ENCODE results near the gene RUFY3.
A peak's percentile ranks its signal among the peaks of the same experiment; 100 is the strongest.

RUFY3 gene

DNA sequence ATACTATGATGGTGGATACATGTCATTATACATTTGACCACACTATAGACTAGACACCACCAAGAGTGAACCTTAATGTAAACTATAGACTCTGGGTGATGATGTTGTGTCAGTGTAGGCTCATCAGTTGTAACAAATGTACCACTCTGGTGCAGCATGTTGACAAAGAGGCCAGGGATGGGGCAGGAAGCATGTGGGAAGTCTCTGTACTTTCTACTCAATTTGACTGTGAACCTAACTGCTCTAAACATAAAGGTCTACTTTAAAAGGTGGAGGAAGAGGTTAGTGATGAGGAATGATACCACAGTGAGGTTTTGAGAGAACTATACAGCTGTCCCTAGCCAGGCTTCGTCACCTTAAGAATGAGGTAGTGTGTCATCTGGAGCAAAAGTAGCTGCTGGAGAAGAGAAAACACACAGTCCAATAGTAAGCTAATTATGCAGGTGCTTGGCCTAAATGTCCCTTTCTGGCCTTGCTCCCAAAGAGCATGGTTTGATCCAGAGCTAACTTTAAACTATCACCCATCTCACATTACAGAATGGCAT is 79.6 kb downstream of the RUFY3 start:
- POLR2A ChIA-PET: no interaction called here
- H3K36me3 ChIP-seq (ENCODE audit: control insufficient read depth in 2 of 2, insufficient read depth in 1 of 2, low read length in 2 of 2): peaks cover 0 to 39% of the 10 kb centered on the region in 2 experiments; a peak in 2 of 3 replicates
- TF ChIP-seq SCRT1 (tag by site-specific recombination; IDR thresholded peaks at IDR 0.05; ENCODE audit: borderline replicate concordance): no peak
- no peak for TF ChIP-seq SP3 (tag by site-specific recombination; IDR thresholded peaks at IDR 0.05)
- no peak for TF ChIP-seq ZBTB20 (tag by site-specific recombination; IDR thresholded peaks at IDR 0.05)
- TF ChIP-seq, protein P1, sequence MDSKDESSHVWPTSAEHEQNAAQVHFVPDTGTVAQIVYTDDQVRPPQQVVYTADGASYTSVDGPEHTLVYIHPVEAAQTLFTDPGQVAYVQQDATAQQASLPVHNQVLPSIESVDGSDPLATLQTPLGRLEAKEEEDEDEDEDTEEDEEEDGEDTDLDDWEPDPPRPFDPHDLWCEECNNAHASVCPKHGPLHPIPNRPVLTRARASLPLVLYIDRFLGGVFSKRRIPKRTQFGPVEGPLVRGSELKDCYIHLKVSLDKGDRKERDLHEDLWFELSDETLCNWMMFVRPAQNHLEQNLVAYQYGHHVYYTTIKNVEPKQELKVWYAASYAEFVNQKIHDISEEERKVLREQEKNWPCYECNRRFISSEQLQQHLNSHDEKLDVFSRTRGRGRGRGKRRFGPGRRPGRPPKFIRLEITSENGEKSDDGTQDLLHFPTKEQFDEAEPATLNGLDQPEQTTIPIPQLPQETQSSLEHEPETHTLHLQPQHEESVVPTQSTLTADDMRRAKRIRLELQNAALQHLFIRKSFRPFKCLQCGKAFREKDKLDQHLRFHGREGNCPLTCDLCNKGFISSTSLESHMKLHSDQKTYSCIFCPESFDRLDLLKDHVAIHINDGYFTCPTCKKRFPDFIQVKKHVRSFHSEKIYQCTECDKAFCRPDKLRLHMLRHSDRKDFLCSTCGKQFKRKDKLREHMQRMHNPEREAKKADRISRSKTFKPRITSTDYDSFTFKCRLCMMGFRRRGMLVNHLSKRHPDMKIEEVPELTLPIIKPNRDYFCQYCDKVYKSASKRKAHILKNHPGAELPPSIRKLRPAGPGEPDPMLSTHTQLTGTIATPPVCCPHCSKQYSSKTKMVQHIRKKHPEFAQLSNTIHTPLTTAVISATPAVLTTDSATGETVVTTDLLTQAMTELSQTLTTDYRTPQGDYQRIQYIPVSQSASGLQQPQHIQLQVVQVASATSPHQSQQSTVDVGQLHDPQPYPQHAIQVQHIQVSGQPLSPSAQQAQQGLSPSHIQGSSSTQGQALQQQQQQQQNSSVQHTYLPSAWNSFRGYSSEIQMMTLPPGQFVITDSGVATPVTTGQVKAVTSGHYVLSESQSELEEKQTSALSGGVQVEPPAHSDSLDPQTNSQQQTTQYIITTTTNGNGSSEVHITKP (tag by site-specific recombination; IDR thresholded peaks at IDR 0.05): peak; percentile 33; the same call in 1 of the 2 replicates
- TF ChIP-seq, protein P2, sequence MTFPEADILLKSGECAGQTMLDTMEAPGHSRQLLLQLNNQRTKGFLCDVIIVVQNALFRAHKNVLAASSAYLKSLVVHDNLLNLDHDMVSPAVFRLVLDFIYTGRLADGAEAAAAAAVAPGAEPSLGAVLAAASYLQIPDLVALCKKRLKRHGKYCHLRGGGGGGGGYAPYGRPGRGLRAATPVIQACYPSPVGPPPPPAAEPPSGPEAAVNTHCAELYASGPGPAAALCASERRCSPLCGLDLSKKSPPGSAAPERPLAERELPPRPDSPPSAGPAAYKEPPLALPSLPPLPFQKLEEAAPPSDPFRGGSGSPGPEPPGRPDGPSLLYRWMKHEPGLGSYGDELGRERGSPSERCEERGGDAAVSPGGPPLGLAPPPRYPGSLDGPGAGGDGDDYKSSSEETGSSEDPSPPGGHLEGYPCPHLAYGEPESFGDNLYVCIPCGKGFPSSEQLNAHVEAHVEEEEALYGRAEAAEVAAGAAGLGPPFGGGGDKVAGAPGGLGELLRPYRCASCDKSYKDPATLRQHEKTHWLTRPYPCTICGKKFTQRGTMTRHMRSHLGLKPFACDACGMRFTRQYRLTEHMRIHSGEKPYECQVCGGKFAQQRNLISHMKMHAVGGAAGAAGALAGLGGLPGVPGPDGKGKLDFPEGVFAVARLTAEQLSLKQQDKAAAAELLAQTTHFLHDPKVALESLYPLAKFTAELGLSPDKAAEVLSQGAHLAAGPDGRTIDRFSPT (tag by site-specific recombination; IDR thresholded peaks at IDR 0.05): no peak
- no peak overlapping the region for H3K4me3 ChIP-seq (ENCODE audit: low read depth, low read length)
- no peak overlapping the region for H3K27ac ChIP-seq (ENCODE audit: extremely low read depth, low read depth, low read length)
- H3K9me3 ChIP-seq (ENCODE audit: control insufficient read depth, insufficient read depth, low read depth, low read length): no peaks in the 10 kb centered on the region
- H3K4me1 ChIP-seq (ENCODE audit: control insufficient read depth, insufficient read depth, low read length): no peaks in the 10 kb centered on the region
- CTCF ChIA-PET: interaction anchor here (0.6 kb wide), 1 partner anchor 134 kb away, joined by 3 read pairs; no protein-coding TSS in a partner anchor

DNA sequence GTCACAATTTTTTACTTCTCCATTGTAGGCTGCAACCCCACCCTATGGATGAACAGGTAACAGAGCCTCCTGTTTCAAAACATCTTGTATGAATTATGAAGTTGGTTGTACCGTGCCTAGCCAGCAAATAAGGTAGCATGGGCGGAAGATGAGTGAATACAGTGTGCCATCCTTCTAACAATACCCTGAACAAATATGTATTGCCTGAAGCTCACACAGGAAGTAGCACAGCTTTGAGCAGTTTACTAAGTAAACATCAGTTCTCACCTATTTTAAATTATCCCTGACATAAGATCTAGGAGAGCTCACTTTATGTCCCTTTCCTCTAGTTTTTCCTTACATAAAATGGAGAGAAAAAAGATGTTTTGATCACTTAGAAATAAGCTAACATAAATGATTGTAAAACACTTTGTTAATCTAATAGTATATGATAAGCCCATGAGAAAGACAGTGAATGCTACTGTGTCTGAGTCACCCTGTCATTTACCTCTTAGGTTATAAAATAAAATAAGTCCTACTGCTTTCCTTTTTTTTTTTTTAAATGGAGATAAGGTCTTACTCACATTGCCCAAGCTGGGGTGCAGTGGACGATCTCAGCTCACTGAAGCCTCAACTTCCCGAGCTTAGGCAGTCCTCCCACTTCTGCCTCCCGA is 81.3 kb downstream of the RUFY3 start:
- CTCF ChIA-PET: no interaction called here
- Histone ChIP-seq H3K4me3 (ENCODE audit: low read depth, low read length) (no peak overlapping the region), H3K9me3 (ENCODE audit: control insufficient read depth, insufficient read depth, low read depth, low read length) (no peaks in the 10 kb centered on the region), H3K36me3 (ENCODE audit: control insufficient read depth in 2 of 2, insufficient read depth in 1 of 2, low read length in 2 of 2) (peaks cover 0 to 37% of the 10 kb centered on the region in 2 experiments; a peak in 2 of 3 replicates), H3K4me1 (ENCODE audit: control insufficient read depth, insufficient read depth, low read length) (no peaks in the 10 kb centered on the region), H3K27ac (ENCODE audit: extremely low read depth, low read depth, low read length) (no peak overlapping the region)
- POLR2A ChIA-PET: no interaction called here
- TF ChIP-seq OSR2 (tag by site-specific recombination; IDR thresholded peaks at IDR 0.05) (peak; percentile 28; the same call in 1 of the 2 replicates), FEZF1 (tag by site-specific recombination; IDR thresholded peaks at IDR 0.05) (no peak)

DNA sequence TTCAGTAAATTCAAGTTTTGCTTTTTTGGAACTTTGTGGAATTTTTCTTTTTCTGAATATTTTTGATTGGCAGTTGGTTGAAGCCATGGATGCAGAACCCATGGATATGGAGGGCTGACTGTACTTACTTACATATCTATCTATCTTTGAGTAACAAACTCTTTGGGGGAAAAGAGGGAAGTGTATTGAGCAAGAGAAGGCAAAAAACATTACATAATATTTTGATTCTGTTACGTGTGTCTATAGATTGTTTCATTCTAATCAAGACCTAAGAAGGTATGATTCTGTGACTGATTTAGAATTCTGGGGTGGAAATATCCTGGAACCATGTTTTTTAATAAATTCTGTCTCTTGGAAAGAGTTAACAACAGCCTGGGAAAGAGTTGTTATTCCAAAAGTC is 86.4 kb downstream of the RUFY3 start:
- no peaks in the 10 kb centered on the region for H3K9me3 ChIP-seq (ENCODE audit: control insufficient read depth, insufficient read depth, low read depth, low read length)
- ChIA-PET POLR2A (no interaction called here), CTCF (no interaction called here)
- H3K4me3 ChIP-seq (ENCODE audit: low read depth, low read length): no peak overlapping the region
- TF ChIP-seq ZNF600 (tag by site-specific recombination; IDR thresholded peaks at IDR 0.05): no peak
- TF ChIP-seq, protein P3, sequence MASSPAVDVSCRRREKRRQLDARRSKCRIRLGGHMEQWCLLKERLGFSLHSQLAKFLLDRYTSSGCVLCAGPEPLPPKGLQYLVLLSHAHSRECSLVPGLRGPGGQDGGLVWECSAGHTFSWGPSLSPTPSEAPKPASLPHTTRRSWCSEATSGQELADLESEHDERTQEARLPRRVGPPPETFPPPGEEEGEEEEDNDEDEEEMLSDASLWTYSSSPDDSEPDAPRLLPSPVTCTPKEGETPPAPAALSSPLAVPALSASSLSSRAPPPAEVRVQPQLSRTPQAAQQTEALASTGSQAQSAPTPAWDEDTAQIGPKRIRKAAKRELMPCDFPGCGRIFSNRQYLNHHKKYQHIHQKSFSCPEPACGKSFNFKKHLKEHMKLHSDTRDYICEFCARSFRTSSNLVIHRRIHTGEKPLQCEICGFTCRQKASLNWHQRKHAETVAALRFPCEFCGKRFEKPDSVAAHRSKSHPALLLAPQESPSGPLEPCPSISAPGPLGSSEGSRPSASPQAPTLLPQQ (tag by site-specific recombination; IDR thresholded peaks at IDR 0.05): no peak
- TF ChIP-seq ZIC2 (tag by site-specific recombination; IDR thresholded peaks at IDR 0.05): no peak
- TF ChIP-seq ZNF529 (tag by site-specific recombination; IDR thresholded peaks at IDR 0.05; ENCODE audit: insufficient replicate concordance): no peak
- TF ChIP-seq ZNF223 (tag by site-specific recombination; IDR thresholded peaks at IDR 0.05): no peak
- no peak for TF ChIP-seq ZNF747 (tag by site-specific recombination; IDR thresholded peaks at IDR 0.05)
- TF ChIP-seq, protein P4, sequence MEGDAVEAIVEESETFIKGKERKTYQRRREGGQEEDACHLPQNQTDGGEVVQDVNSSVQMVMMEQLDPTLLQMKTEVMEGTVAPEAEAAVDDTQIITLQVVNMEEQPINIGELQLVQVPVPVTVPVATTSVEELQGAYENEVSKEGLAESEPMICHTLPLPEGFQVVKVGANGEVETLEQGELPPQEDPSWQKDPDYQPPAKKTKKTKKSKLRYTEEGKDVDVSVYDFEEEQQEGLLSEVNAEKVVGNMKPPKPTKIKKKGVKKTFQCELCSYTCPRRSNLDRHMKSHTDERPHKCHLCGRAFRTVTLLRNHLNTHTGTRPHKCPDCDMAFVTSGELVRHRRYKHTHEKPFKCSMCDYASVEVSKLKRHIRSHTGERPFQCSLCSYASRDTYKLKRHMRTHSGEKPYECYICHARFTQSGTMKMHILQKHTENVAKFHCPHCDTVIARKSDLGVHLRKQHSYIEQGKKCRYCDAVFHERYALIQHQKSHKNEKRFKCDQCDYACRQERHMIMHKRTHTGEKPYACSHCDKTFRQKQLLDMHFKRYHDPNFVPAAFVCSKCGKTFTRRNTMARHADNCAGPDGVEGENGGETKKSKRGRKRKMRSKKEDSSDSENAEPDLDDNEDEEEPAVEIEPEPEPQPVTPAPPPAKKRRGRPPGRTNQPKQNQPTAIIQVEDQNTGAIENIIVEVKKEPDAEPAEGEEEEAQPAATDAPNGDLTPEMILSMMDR (tag by site-specific recombination; IDR thresholded peaks at IDR 0.05): no peak
- TF ChIP-seq, protein P5, sequence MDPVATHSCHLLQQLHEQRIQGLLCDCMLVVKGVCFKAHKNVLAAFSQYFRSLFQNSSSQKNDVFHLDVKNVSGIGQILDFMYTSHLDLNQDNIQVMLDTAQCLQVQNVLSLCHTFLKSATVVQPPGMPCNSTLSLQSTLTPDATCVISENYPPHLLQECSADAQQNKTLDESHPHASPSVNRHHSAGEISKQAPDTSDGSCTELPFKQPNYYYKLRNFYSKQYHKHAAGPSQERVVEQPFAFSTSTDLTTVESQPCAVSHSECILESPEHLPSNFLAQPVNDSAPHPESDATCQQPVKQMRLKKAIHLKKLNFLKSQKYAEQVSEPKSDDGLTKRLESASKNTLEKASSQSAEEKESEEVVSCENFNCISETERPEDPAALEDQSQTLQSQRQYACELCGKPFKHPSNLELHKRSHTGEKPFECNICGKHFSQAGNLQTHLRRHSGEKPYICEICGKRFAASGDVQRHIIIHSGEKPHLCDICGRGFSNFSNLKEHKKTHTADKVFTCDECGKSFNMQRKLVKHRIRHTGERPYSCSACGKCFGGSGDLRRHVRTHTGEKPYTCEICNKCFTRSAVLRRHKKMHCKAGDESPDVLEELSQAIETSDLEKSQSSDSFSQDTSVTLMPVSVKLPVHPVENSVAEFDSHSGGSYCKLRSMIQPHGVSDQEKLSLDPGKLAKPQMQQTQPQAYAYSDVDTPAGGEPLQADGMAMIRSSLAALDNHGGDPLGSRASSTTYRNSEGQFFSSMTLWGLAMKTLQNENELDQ (tag by site-specific recombination; IDR thresholded peaks at IDR 0.05; ENCODE audit: low read depth): no peak
- TF ChIP-seq GFI1B (tag by site-specific recombination; IDR thresholded peaks at IDR 0.05): no peak
- TF ChIP-seq ZNF596 (tag by site-specific recombination; IDR thresholded peaks at IDR 0.05): no peak
- TF ChIP-seq, protein P6, sequence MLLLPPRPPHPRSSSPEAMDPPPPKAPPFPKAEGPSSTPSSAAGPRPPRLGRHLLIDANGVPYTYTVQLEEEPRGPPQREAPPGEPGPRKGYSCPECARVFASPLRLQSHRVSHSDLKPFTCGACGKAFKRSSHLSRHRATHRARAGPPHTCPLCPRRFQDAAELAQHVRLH (tag by site-specific recombination; IDR thresholded peaks at IDR 0.05): no peak
- no peaks in the 10 kb centered on the region for H3K4me1 ChIP-seq (ENCODE audit: control insufficient read depth, insufficient read depth, low read length)
- peaks cover 0 to 28% of the 10 kb centered on the region in 2 experiments; a peak in 2 of 3 replicates for H3K36me3 ChIP-seq (ENCODE audit: control insufficient read depth in 2 of 2, insufficient read depth in 1 of 2, low read length in 2 of 2)
- no peak overlapping the region for H3K27ac ChIP-seq (ENCODE audit: extremely low read depth, low read depth, low read length)
